Measurements from ENCODE around the gene FCRL2. TPM values are rescaled to one million over a fixed set of nuclear protein-coding genes. Genes with fewer than 3 reads are reported as not detected.

The FCRL2 gene
- total RNA-seq, 1 experiment from 2014 or later, result not detected

- no peaks in the 10 kb centered on the region for H4K20me1 ChIP-seq (ENCODE audit: insufficient read depth)
- no peaks in the 10 kb centered on the region for H3K4me1 ChIP-seq (replicated peaks; ENCODE audit: insufficient read depth)
- no TSS peak for BruUV-seq (replicated peaks)
- no peak for DNase-seq
- peaks cover 17% of the 10 kb centered on the region; the same call in 1 of the 2 replicates for H3K27me3 ChIP-seq (ENCODE audit: insufficient read depth, low read depth)
- CTCF ChIA-PET, result no interaction called here
- POLR2A ChIA-PET (ENCODE audit: unreplicated experiment), result no interaction called here
- TF ChIP-seq CTCF (conservative IDR thresholded peaks at IDR 0.05), result no peak
- no peak for TF ChIP-seq EZH2 (IDR thresholded peaks at IDR 0.05; ENCODE audit: low read depth)
- H3K4me3 ChIP-seq, result no peak overlapping the region
- intact Hi-C loops (cut with micrococcal nuclease; ENCODE audit: unreplicated experiment), result no loop called here
- H3K27ac ChIP-seq, result no peak overlapping the region
- no peak overlapping the region for H2AFZ ChIP-seq
- H3K4me2 ChIP-seq, result no peak overlapping the region
- H3K9me2 ChIP-seq (ENCODE audit: insufficient read depth), result no peaks in the 10 kb centered on the region; the same call in 1 of the 2 replicates
- no peaks in the 10 kb centered on the region for H3K79me2 ChIP-seq (ENCODE audit: low read depth)
- no peaks in the 10 kb centered on the region for H3K36me3 ChIP-seq (ENCODE audit: low read depth)
- H3F3A ChIP-seq (ENCODE audit: insufficient read depth, low read depth), result no peaks in the 10 kb centered on the region
- no peaks in the 10 kb centered on the region for H3K9me3 ChIP-seq (ENCODE audit: insufficient read depth, low read depth)
Measured at GRCh38 chr1:157803851-157804250, 26.9 kb upstream of the FCRL2 start.

- H3F3A ChIP-seq (ENCODE audit: insufficient read depth, low read depth), result no peaks in the 10 kb centered on the region
- CTCF ChIA-PET, result no interaction called here
- H2AFZ ChIP-seq, result no peak overlapping the region
- TF ChIP-seq CTCF (conservative IDR thresholded peaks at IDR 0.05) (no peak), EZH2 (IDR thresholded peaks at IDR 0.05; ENCODE audit: low read depth) (no peak)
- no peaks in the 10 kb centered on the region for H3K79me2 ChIP-seq (ENCODE audit: low read depth)
- DNase-seq, result no peak
- POLR2A ChIA-PET (ENCODE audit: unreplicated experiment), result no interaction called here
- no peak overlapping the region for H3K4me2 ChIP-seq
- H4K20me1 ChIP-seq (ENCODE audit: insufficient read depth), result no peaks in the 10 kb centered on the region
- no peaks in the 10 kb centered on the region for H3K4me1 ChIP-seq (replicated peaks; ENCODE audit: insufficient read depth)
- H3K9me2 ChIP-seq (ENCODE audit: insufficient read depth), result no peaks in the 10 kb centered on the region; the same call in 1 of the 2 replicates
- H3K27me3 ChIP-seq (ENCODE audit: insufficient read depth, low read depth), result peaks cover 20% of the 10 kb centered on the region
- no peak overlapping the region for H3K27ac ChIP-seq
- no TSS peak for BruUV-seq (replicated peaks)
- H3K36me3 ChIP-seq (ENCODE audit: low read depth), result no peaks in the 10 kb centered on the region
- intact Hi-C loops (cut with micrococcal nuclease; ENCODE audit: unreplicated experiment), result no loop called here
- no peak overlapping the region for H3K4me3 ChIP-seq
- no peaks in the 10 kb centered on the region for H3K9me3 ChIP-seq (ENCODE audit: insufficient read depth, low read depth)
Measured at GRCh38 chr1:157799996-157800395, 23.1 kb upstream of the FCRL2 start.

GRCh38 chr1:157798211-157798610, 21.3 kb upstream of the FCRL2 start:
- no peak overlapping the region for H3K4me2 ChIP-seq
- H3F3A ChIP-seq (ENCODE audit: insufficient read depth, low read depth), result no peaks in the 10 kb centered on the region
- H3K4me1 ChIP-seq (replicated peaks; ENCODE audit: insufficient read depth), result no peaks in the 10 kb centered on the region
- H3K27me3 ChIP-seq (ENCODE audit: insufficient read depth, low read depth), result peaks cover 16% of the 10 kb centered on the region
- H3K4me3 ChIP-seq, result no peak overlapping the region
- H3K9me2 ChIP-seq (ENCODE audit: insufficient read depth), result no peaks in the 10 kb centered on the region; the same call in 1 of the 2 replicates
- POLR2A ChIA-PET (ENCODE audit: unreplicated experiment), result no interaction called here
- no peaks in the 10 kb centered on the region for H4K20me1 ChIP-seq (ENCODE audit: insufficient read depth)
- H3K36me3 ChIP-seq (ENCODE audit: low read depth), result no peaks in the 10 kb centered on the region
- TF ChIP-seq CTCF (conservative IDR thresholded peaks at IDR 0.05) (no peak), EZH2 (IDR thresholded peaks at IDR 0.05; ENCODE audit: low read depth) (no peak)
- H3K79me2 ChIP-seq (ENCODE audit: low read depth), result no peaks in the 10 kb centered on the region
- H3K9me3 ChIP-seq (ENCODE audit: insufficient read depth, low read depth), result no peaks in the 10 kb centered on the region
- CTCF ChIA-PET, result no interaction called here
- DNase-seq, result no peak
- BruUV-seq (replicated peaks), result no TSS peak
- H3K27ac ChIP-seq, result no peak overlapping the region
- intact Hi-C loops (cut with micrococcal nuclease; ENCODE audit: unreplicated experiment), result no loop called here
- H2AFZ ChIP-seq, result no peak overlapping the region
